GM13977 (cell line): ENCODE results near the gene DTYMK.
"Not testable (repeated sequence)": the region's sequence is repeated elsewhere in the genome, so short reads cannot be mapped to it uniquely, and the experiment has no call there.

Experiments used
- DNase-seq: peaks from one replicate; pipeline ENCODE4 v3.0.0; 2012; ENCODE audit warnings: low spot score
- CTCF ChIP-seq: IDR thresholded peaks from 2 replicates; pipeline ENCODE4 v1.5.1; 2012; ENCODE audit warnings: mild to moderate bottlenecking, control low read depth; ENCODE audit not compliant: insufficient read depth; ENCODE audit errors: extremely low read depth, missing control alignments
- in situ Hi-C: fragments of 300-500 bp; cut with MboI; formaldehyde crosslinking; loops from one replicate; pipeline ENCODE4 v1.12.0; 2022; ENCODE audit warnings: low sequenced_read_pairs, low pct_unique_long_range_greater_than_20kb, mixed read lengths, inconsistent platforms; ENCODE audit not compliant: unreplicated experiment

DTYMK gene

GRCh38 chr2:241732513-241733186 is 46.0 kb upstream of the DTYMK start:
- in situ Hi-C loops, DNase-seq: not testable (repeated sequence)
- peak; percentile 66 for TF ChIP-seq CTCF

- in situ Hi-C loops: no loop called here
- TF ChIP-seq CTCF: no peak
- no peak for DNase-seq
Measured at GRCh38 chr2:241730671-241731293, 44.2 kb upstream of the DTYMK start.

- TF ChIP-seq CTCF: no peak
- in situ Hi-C loops: no loop called here
- DNase-seq: no peak
Measured at GRCh38 chr2:241729868-241730267, 43.3 kb upstream of the DTYMK start.

GRCh38 chr2:241728627-241729026 is 42.0 kb upstream of the DTYMK start:
- TF ChIP-seq CTCF: no peak
- in situ Hi-C loops: no loop called here
- DNase-seq: no peak

- no peak for DNase-seq
- no peak for TF ChIP-seq CTCF
- in situ Hi-C loops: no loop called here
Measured at GRCh38 chr2:241728000-241728399, 41.4 kb upstream of the DTYMK start.

- DNase-seq: no peak
- TF ChIP-seq CTCF: no peak
- in situ Hi-C loops: no loop called here
Measured at GRCh38 chr2:241726459-241726858, 39.8 kb upstream of the DTYMK start.
